K562 (cell line): ENCODE results near the gene RFPL2. TPM values are rescaled to one million over a fixed set of nuclear protein-coding genes. Genes with fewer than 3 reads are reported as not detected.

Experiments used
- ATAC-seq: fragments of 200-7000 bp; cut with Tn5 transposase; 3 replicates; pipeline ENCODE4 v1.9.1; 2020; ENCODE audit warnings: moderate library complexity
- BruUV-seq: library from RNA; stranded (reverse); fragments of 400-500 nt; replicated peaks from 2 replicates; lab custom pipeline; 2021; lab: Mats Ljungman, UMichigan
- CTCF ChIA-PET: fragments of 300-600 bp; formaldehyde crosslinking; extraction: SDS; loops from one replicate; lab custom pipeline; 2021; ENCODE audit warnings: low intra/inter-chr PET ratio; lab: Yijun Ruan, JAX
- POLR2A ChIA-PET: fragments of 300-600, 350-650 bp; sonication (Branson Sonifier 250); formaldehyde crosslinking; extraction: SDS; loops from one replicate; lab custom pipeline; 2021; ENCODE audit warnings: antibody characterized with exemption, inconsistent platforms; lab: Yijun Ruan, JAX
- DNase-seq, 4 experiments: peaks; one replicate each; pipeline versions ENCODE4 v3.0.0 to v3.0.0-alpha.2; 2011 to 2018; ENCODE audit warnings: low spot score in 3 of 4, mixed read lengths in 3 of 4; ENCODE audit errors: extremely low read depth in 1 of 4
- FAIRE-seq: peaks from 2 replicates; lab custom pipeline; 2011; peaks lifted over from hg19 to GRCh38; lab: Jason Lieb, UNC
- H2AFZ ChIP-seq: 2 replicates; pipeline ENCODE4 v1.6.0; 2011; ENCODE audit warnings: low read depth, low read length, control low read depth, inconsistent platforms
- H3K27ac ChIP-seq: fragments of 200-600 bp; 3 replicates; pipeline ENCODE4 v1.8.0; 2011; ENCODE audit warnings: low read depth, mild to moderate bottlenecking, control low read depth, inconsistent platforms, low read length, moderate library complexity, mixed read lengths; ENCODE audit errors: extremely low read depth
- H3K27me3 ChIP-seq, 2 experiments: fragments of 300-600 bp in 1 of 2; 2 replicates in 1 of 2; 3 replicates in 1 of 2; pipeline versions ENCODE4 v1.6.0 to v1.8.0; 2011; ENCODE audit warnings: inconsistent platforms in 2 of 2, low read length in 2 of 2, mild to moderate bottlenecking in 1 of 2, mixed read lengths in 1 of 2, moderate library complexity in 1 of 2; ENCODE audit not compliant: control insufficient read depth in 2 of 2, insufficient read depth in 2 of 2
- H3K36me3 ChIP-seq: fragments of 300-600 bp; 3 replicates; pipeline ENCODE4 v1.8.0; 2011; ENCODE audit warnings: mild to moderate bottlenecking, low read length, inconsistent platforms; ENCODE audit not compliant: control insufficient read depth, insufficient read depth
- H3K4me1 ChIP-seq, 2 experiments: fragments of 200-600 bp in 1 of 2; replicated peaks in 1 of 2; 2 replicates in 1 of 2; 3 replicates in 1 of 2; pipeline versions ENCODE4 v1.5.1 to v1.8.0; 2011; ENCODE audit warnings: inconsistent platforms in 2 of 2, low read length in 2 of 2, mild to moderate bottlenecking in 1 of 2, mixed read lengths in 1 of 2, moderate library complexity in 1 of 2; ENCODE audit not compliant: control insufficient read depth in 2 of 2, insufficient read depth in 2 of 2
- H3K4me2 ChIP-seq: 2 replicates; pipeline ENCODE4 v1.6.1; 2011; ENCODE audit warnings: low read length, control low read depth, inconsistent platforms, mixed read lengths; ENCODE audit not compliant: insufficient read depth
- H3K4me3 ChIP-seq: fragments of 200-600 bp; sonication (generic), shearing (Covaris generic); 2 replicates; pipeline ENCODE4 v1.5.1; 2016; ENCODE audit warnings: control low read depth, inconsistent platforms
- H3K79me2 ChIP-seq: fragments of 200-600 bp; 3 replicates; pipeline ENCODE4 v1.8.0; 2011; ENCODE audit warnings: low read length, inconsistent platforms; ENCODE audit not compliant: control insufficient read depth, insufficient read depth
- H3K9ac ChIP-seq, 2 experiments: 2 replicates each; pipeline versions ENCODE4 v1.6.0 to v1.6.1; 2011; ENCODE audit warnings: low read depth in 2 of 2, low read length in 2 of 2, control low read depth in 1 of 2, inconsistent platforms in 1 of 2, mild to moderate bottlenecking in 1 of 2, mixed read lengths in 1 of 2; ENCODE audit not compliant: insufficient read depth in 1 of 2
- H3K9me1 ChIP-seq: one replicate; pipeline ENCODE4 v1.6.0; 2011; ENCODE audit warnings: inconsistent platforms, mild to moderate bottlenecking, low read length, moderate library complexity; ENCODE audit not compliant: control insufficient read depth, insufficient read depth
- H3K9me3 ChIP-seq: replicated peaks from 2 replicates; pipeline ENCODE4 v1.5.1; 2011; ENCODE audit warnings: low read depth, low read length, inconsistent platforms; ENCODE audit not compliant: control insufficient read depth, insufficient read depth
- H4K20me1 ChIP-seq: replicated peaks from 2 replicates; pipeline ENCODE4 v1.6.1; 2011; ENCODE audit warnings: low read length, inconsistent platforms, mixed read lengths; ENCODE audit not compliant: control insufficient read depth, insufficient read depth
- ATF1 ChIP-seq, 2 experiments: fragments of 450-650 bp in 1 of 2; IDR thresholded peaks; 2 replicates each; pipeline ENCODE4 v1.6.1; 2016; ENCODE audit warnings: missing compliant biosample characterization in 1 of 2, missing genetic modification characterization in 1 of 2
- CBX2 ChIP-seq: fragments of 200-600 bp; sonication (generic); IDR thresholded peaks from one replicate; pipeline ENCODE4 v1.6.1; 2012; ENCODE audit warnings: mild to moderate bottlenecking, low read length, inconsistent platforms; ENCODE audit not compliant: insufficient read depth, poor library complexity, severe bottlenecking
- ESRRA ChIP-seq: fragments of 450-650 bp; IDR thresholded peaks from 2 replicates; pipeline ENCODE4 v1.6.1; 2014; ENCODE audit warnings: low read depth, mild to moderate bottlenecking, moderate library complexity, borderline replicate concordance
- GABPB2 ChIP-seq: fragments of 250-450 bp; sonication (Bioruptor Pico); conservative IDR thresholded peaks from 2 replicates; pipeline ENCODE4 v1.5.1; 2021; ENCODE audit warnings: mild to moderate bottlenecking
- HDAC3 ChIP-seq: fragments of 450-650 bp; IDR thresholded peaks from 2 replicates; pipeline ENCODE4 v1.6.1; 2018; ENCODE audit warnings: borderline replicate concordance, mild to moderate bottlenecking, moderate library complexity; ENCODE audit not compliant: partially characterized antibody
- HMBOX1 ChIP-seq: sonication (generic); IDR thresholded peaks from 2 replicates; pipeline ENCODE4 v1.6.1; 2016
- KAT7 ChIP-seq: sonication (generic); formaldehyde crosslinking; IDR thresholded peaks from 2 replicates; pipeline ENCODE4 v1.8.0; 2022; ENCODE audit warnings: missing genetic modification reagents, mild to moderate bottlenecking, borderline replicate concordance
- NFIX ChIP-seq: fragments of 250-450 bp; sonication (Bioruptor Pico); IDR thresholded peaks from 2 replicates; pipeline ENCODE4 v1.4.0; 2020; ENCODE audit warnings: low read depth, mild to moderate bottlenecking, moderate library complexity
- POLR2B ChIP-seq: fragments of 450-650 bp; IDR thresholded peaks from 2 replicates; pipeline ENCODE4 v1.6.1; 2018; ENCODE audit warnings: low read depth; ENCODE audit not compliant: partially characterized antibody
- PREB ChIP-seq: sonication (generic); formaldehyde crosslinking; IDR thresholded peaks from 2 replicates; pipeline ENCODE4 v1.8.1; 2023; ENCODE audit warnings: mild to moderate bottlenecking, missing genetic modification reagents
- PRMT5 ChIP-seq: sonication (generic); formaldehyde crosslinking; IDR thresholded peaks from 2 replicates; pipeline ENCODE4 v1.5.0; 2020; ENCODE audit warnings: missing genetic modification reagents
- RBBP5 ChIP-seq: fragments of 200-600 bp; sonication (generic); IDR thresholded peaks from 2 replicates; pipeline ENCODE4 v1.6.1; 2012; ENCODE audit warnings: borderline replicate concordance, mild to moderate bottlenecking, low read length, control low read depth, inconsistent platforms; ENCODE audit not compliant: insufficient read depth, poor library complexity, severe bottlenecking
- ZNF274 ChIP-seq: IDR thresholded peaks from 2 replicates; pipeline ENCODE4 v1.6.1; 2011; ENCODE audit warnings: low read depth, mild to moderate bottlenecking, low read length, moderate library complexity, borderline replicate concordance
- ZNF518B ChIP-seq: fragments of 250-450 bp; sonication (Bioruptor Pico); IDR thresholded peaks from 2 replicates; pipeline ENCODE4 v1.5.0; 2021; ENCODE audit warnings: mild to moderate bottlenecking, moderate library complexity
- ZNF644 ChIP-seq: fragments of 200-800 bp; sonication (Bioruptor generic); IDR thresholded peaks from 2 replicates; pipeline ENCODE4 v1.6.1; 2016; ENCODE audit warnings: low read depth, missing genetic modification characterization, missing compliant biosample characterization
- WGBS: fragments of 100-300 bp; shearing (Covaris generic); methylation state at CpG from one replicate; pipeline ENCODE4 v1.1.6; 2016; ENCODE audit warnings: low coverage, mixed read lengths; ENCODE audit not compliant: insufficient coverage; ENCODE audit errors: missing lambda C conversion rate; 5-methylcytosine and 5-hydroxymethylcytosine counted together
- in situ Hi-C: fragments of 300-500 bp; cut with MboI; formaldehyde crosslinking; loops from 4 replicates; pipeline ENCODE4 v1.15.0; 2018; ENCODE audit warnings: inconsistent platforms, mixed read lengths
- intact Hi-C: fragments of 100-400 bp; cut with micrococcal nuclease; formaldehyde crosslinking; loops from 2 replicates; pipeline ENCODE4 v1.14.2; 2022
- polyA plus RNA-seq, 8 experiments: library from polyadenylated mRNA; depleted of rRNA in 4 of 8; stranded (reverse) in 5 of 8; unstranded in 3 of 8; fragments of >200 nt; fragmentation: Nextera tagmentation in 2 of 8; fragmentation: Illumina TruSeq in 1 of 8; extraction: Ambion mirVana in 2 of 8; extraction: Trizol in 1 of 8; gene quantifications; 2 replicates each; pipeline versions ENCODE4 v1.2.1 to v1.2.3, GENCODE V29; 2011 to 2014; ENCODE audit warnings: inconsistent platforms in 1 of 8, missing spikeins in 1 of 8
- total RNA-seq, 7 experiments: library from RNA; depleted of rRNA in 6 of 7; stranded (reverse); fragments of >200 nt in 6 of 7; fragmentation: Illumina TruSeq in 2 of 7; extraction: Trizol in 2 of 7; gene quantifications; 2 replicates each; pipeline versions ENCODE4 v1.2.1 to v1.2.3, GENCODE V29; 2011 to 2021; ENCODE audit warnings: low replicate concordance in 1 of 7

The RFPL2 gene
- total and polyA plus RNA-seq, 9 of the 15 experiments (the other 6 are each of a cell fraction or from before 2014, with no cell fraction given): not detected

- H3K9me1 ChIP-seq: no peaks in the 10 kb centered on the region
- no peak overlapping the region for H2AFZ ChIP-seq
- intact Hi-C loops: no loop called here
- H3K4me1 ChIP-seq: peaks cover 0 to 21% of the 10 kb centered on the region in 2 experiments; a peak in 2 of 5 replicates
- ChIA-PET CTCF (interaction anchor here (0.6 to 0.8 kb wide), 2 partner anchors 41 to 270 kb away, joined by 3 read pairs; no protein-coding TSS in a partner anchor), POLR2A (no interaction called here)
- 3% methylated on average over 7 of the region's 10 CpGs for WGBS
- no TSS peak for BruUV-seq
- FAIRE-seq (no peak), DNase-seq (no peak), ATAC-seq (no peak)
- H3K27ac ChIP-seq: no peak overlapping the region
- no peaks in the 10 kb centered on the region for H3K36me3 ChIP-seq
- in situ Hi-C loops: no loop called here
- no peak overlapping the region for H3K9ac ChIP-seq
- no peak overlapping the region for H3K4me3 ChIP-seq
- no peaks in the 10 kb centered on the region for H3K79me2 ChIP-seq
- H3K9me3 ChIP-seq: no peaks in the 10 kb centered on the region
- H3K27me3 ChIP-seq: peaks cover 0 to 24% of the 10 kb centered on the region in 2 experiments; a peak in 2 of 5 replicates
- H4K20me1 ChIP-seq: no peaks in the 10 kb centered on the region
- no peak overlapping the region for H3K4me2 ChIP-seq
- TF ChIP-seq ZNF644 (tag) (no peak), CBX2 (no peak), PRMT5 (CRISPR knock-in tag) (no peak), PREB (CRISPR knock-in tag) (no peak), NFIX (CRISPR knock-in tag) (no peak), HDAC3 (no peak), GABPB2 (CRISPR knock-in tag) (no peak), ZNF518B (CRISPR knock-in tag) (no peak), KAT7 (CRISPR knock-in tag) (no peak), POLR2B (no peak), HMBOX1 (no peak), ZNF274 (no peak), ATF1 (CRISPR knock-in tag; IDR thresholded peaks at IDR 0.05) (no peak), ATF1 (tag; IDR thresholded peaks at IDR 0.05) (no peak), ESRRA (no peak), RBBP5 (no peak)
Measured at GRCh38 chr22:32200752-32201151, 4.1 kb downstream of the RFPL2 start.
